Endothelial cell of umbilical vein (primary cell): ENCODE measurements around the gene SLC1A6. TPM values are rescaled to one million over a fixed set of nuclear protein-coding genes. Genes with fewer than 3 reads are reported as not detected.

Source experiments
- polyA plus RNA-seq, 4 experiments: library from polyadenylated mRNA; depleted of rRNA in 3 of 4; stranded (reverse) in 3 of 4; unstranded in 1 of 4; fragments of >200 nt; gene quantifications; 2 replicates each; pipeline versions ENCODE4 v1.2.1 to v1.2.3, GENCODE V29; 2011 to 2012; ENCODE audit warnings: missing spikeins in 1 of 4
- total RNA-seq: library from RNA; stranded (reverse); gene quantifications from 2 replicates; pipeline ENCODE4 v1.2.3, GENCODE V29; 2021

The SLC1A6 gene
- total and polyA plus RNA-seq, 2 donors (not counting 3 experiments of a cell fraction or from before 2014, with no cell fraction given): not detected

Other genes starting within 250 kb of the SLC1A6 start
- not detected in 2 replicates for gene ADGRE2, start 201.3 kb downstream of the SLC1A6 start, total RNA-seq
- gene ADGRE2, start 201.3 kb downstream of the SLC1A6 start, polyA plus RNA-seq: not detected in 2 replicates
- gene OR7A5, start 144.7 kb downstream of the SLC1A6 start, total RNA-seq: not detected in 2 replicates
- not detected in 2 replicates for gene OR7A5, start 144.7 kb downstream of the SLC1A6 start, polyA plus RNA-seq
- not detected in 2 replicates for gene OR7C1, start 144.7 kb downstream of the SLC1A6 start, total RNA-seq
- not detected in 2 replicates for gene OR7C1, start 144.7 kb downstream of the SLC1A6 start, polyA plus RNA-seq
- not detected in 2 replicates for gene OR7A10, start 130.9 kb downstream of the SLC1A6 start, total RNA-seq
- not detected in 2 replicates for gene OR7A10, start 130.9 kb downstream of the SLC1A6 start, polyA plus RNA-seq
- gene OR7A17, start 93.7 kb downstream of the SLC1A6 start, total RNA-seq: not detected in 2 replicates
- gene OR7A17, start 93.7 kb downstream of the SLC1A6 start, polyA plus RNA-seq: not detected in 2 replicates
- gene OR7C2, start 38.4 kb downstream of the SLC1A6 start, total RNA-seq: not detected in 2 replicates
- not detected in 2 replicates for gene OR7C2, start 38.4 kb downstream of the SLC1A6 start, polyA plus RNA-seq
- gene CASP14, start 69.6 kb upstream of the SLC1A6 start, total RNA-seq: not detected in 2 replicates
- gene CASP14, start 69.6 kb upstream of the SLC1A6 start, polyA plus RNA-seq: not detected in 2 replicates
- not detected in 2 replicates for gene OR1I1, start 102.3 kb upstream of the SLC1A6 start, total RNA-seq
- not detected in 2 replicates for gene OR1I1, start 102.3 kb upstream of the SLC1A6 start, polyA plus RNA-seq
- 35.3 and 38.2 TPM in 2 replicates for gene SYDE1, start 127.5 kb upstream of the SLC1A6 start, total RNA-seq
- gene SYDE1, start 127.5 kb upstream of the SLC1A6 start, polyA plus RNA-seq: 33.1 and 40.1 TPM in 2 replicates
- 1.2 and 1.5 TPM in 2 replicates for gene NOTCH3, start 221.1 kb upstream of the SLC1A6 start, total RNA-seq
- 0.63 and 0.67 TPM in 2 replicates for gene NOTCH3, start 221.1 kb upstream of the SLC1A6 start, polyA plus RNA-seq